Skeletal muscle satellite cell (primary cell): Measurements from ENCODE around the gene RPL13A.
"Not testable (repeated sequence)": the region's sequence is repeated elsewhere in the genome, so short reads cannot be mapped to it uniquely, and the experiment has no call there.

Experiments
- H3K27me3 ChIP-seq: 2 replicates; pipeline ENCODE4 v1.7.0; 2013; ENCODE audit warnings: low read length; ENCODE audit not compliant: control insufficient read depth, insufficient read depth
- H3K36me3 ChIP-seq: 2 replicates; pipeline ENCODE4 v1.7.0; 2013; ENCODE audit warnings: mild to moderate bottlenecking, control low read depth, low read length; ENCODE audit not compliant: insufficient read depth
- H3K4me1 ChIP-seq: 2 replicates; pipeline ENCODE4 v1.7.0; 2013; ENCODE audit warnings: low read length; ENCODE audit not compliant: control insufficient read depth, insufficient read depth
- H3K4me2 ChIP-seq: 2 replicates; pipeline ENCODE4 v1.7.0; 2013; ENCODE audit warnings: mild to moderate bottlenecking, low read length
- H3K4me3 ChIP-seq: 2 replicates; pipeline ENCODE4 v1.7.0; 2013; ENCODE audit warnings: low read length
- H3K9ac ChIP-seq: 2 replicates; pipeline ENCODE4 v1.7.0; 2013; ENCODE audit warnings: mild to moderate bottlenecking, low read depth, low read length, moderate library complexity
- H3K9me3 ChIP-seq: replicated peaks from 2 replicates; pipeline ENCODE4 v1.7.0; 2013; ENCODE audit warnings: mild to moderate bottlenecking, control low read depth, low read length

The RPL13A gene

DNA sequence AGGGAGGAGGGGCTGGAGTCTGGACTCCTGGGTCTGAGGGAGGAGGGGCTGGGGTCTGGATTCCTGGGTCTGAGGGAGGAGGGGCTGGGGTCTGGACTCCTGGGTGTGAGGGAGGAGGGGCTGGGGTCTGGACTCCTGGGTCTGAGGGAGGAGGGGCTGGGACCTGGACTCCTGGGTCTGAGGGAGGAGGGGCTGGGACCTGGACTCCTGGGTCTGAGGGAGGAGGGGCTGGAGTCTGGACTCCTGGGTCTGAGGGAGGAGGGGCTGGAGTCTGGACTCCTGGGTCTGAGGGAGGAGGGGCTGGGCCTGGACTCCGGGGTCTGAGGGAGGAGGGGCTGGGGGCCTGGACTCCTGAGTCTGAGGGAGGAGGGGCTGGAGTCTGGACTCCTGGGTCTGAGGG, 26.3 kb upstream of the RPL13A start:
- not testable (repeated sequence) for H3K4me2 ChIP-seq, H3K27me3 ChIP-seq, H3K9me3 ChIP-seq, H3K9ac ChIP-seq, H3K4me1 ChIP-seq, H3K4me3 ChIP-seq
- peaks cover 11% of the 10 kb centered on the region for H3K36me3 ChIP-seq

DNA sequence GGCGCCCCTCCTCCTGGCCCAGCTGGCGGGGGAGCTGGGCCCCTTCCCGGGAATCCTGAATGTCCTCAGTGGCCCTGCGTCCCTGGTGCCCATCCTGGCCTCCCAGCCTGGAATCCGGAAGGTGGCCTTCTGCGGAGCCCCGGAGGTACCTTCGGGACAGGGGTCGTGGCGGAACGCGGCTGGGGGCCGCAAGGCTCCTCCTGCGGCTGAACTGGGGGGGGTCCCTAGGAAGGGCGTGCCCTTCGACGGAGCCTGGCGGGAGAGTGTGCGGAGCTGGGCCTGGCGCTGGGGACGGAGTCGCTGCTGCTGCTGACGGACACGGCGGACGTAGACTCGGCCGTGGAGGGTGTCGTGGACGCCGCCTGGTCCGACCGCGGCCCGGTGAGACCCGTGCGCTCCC, 25.8 kb upstream of the RPL13A start:
- H3K9ac ChIP-seq, result no peak overlapping the region

GRCh38 chr19:49462492-49462891, 24.9 kb upstream of the RPL13A start:
- Histone ChIP-seq H3K4me3 (no peak overlapping the region), H3K27me3 (no peaks in the 10 kb centered on the region), H3K4me1 (peaks cover 3% of the 10 kb centered on the region), H3K9ac (no peak overlapping the region), H3K36me3 (peaks cover 11% of the 10 kb centered on the region), H3K4me2 (no peak overlapping the region), H3K9me3 (no peaks in the 10 kb centered on the region)

More for the DNA sequence above, 25.8 kb upstream of the RPL13A start:
- Histone ChIP-seq H3K27me3 (no peaks in the 10 kb centered on the region), H3K36me3 (peaks cover 11% of the 10 kb centered on the region), H3K9me3 (no peaks in the 10 kb centered on the region), H3K4me1 (peaks cover 3% of the 10 kb centered on the region), H3K4me3 (no peak overlapping the region), H3K4me2 (no peak overlapping the region)

GRCh38 chr19:49463960-49464740, 23.3 kb upstream of the RPL13A start:
- Histone ChIP-seq H3K9ac (no peak overlapping the region), H3K4me1 (no peaks in the 10 kb centered on the region), H3K27me3 (no peaks in the 10 kb centered on the region), H3K9me3 (no peaks in the 10 kb centered on the region), H3K4me3 (no peak overlapping the region), H3K4me2 (no peak overlapping the region), H3K36me3 (peaks cover 11% of the 10 kb centered on the region)

DNA sequence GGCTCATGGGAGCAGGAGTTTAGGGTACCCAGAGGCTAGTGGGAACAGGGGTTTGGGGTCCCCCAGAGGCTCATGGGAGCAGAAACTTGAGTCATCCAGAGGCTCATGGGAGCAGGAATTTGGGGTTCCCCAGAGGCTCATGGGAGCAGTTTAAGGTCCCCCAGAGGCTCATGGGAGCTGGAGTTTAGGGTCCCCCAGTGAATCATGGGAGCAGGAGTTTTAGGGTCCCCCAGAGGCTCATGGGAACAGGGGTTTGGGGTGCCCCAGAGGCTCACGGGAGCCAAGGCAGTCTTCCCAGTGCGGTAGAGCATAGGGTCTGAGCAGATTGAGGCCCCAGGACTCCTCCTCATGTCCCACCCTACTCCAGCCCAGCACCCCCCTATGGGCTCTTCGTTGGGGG, 22.0 kb upstream of the RPL13A start:
- no peaks in the 10 kb centered on the region for H3K27me3 ChIP-seq
- no peaks in the 10 kb centered on the region for H3K9me3 ChIP-seq
- no peak overlapping the region for H3K4me3 ChIP-seq
- peaks cover 5% of the 10 kb centered on the region for H3K36me3 ChIP-seq
- no peaks in the 10 kb centered on the region for H3K4me1 ChIP-seq
- H3K4me2 ChIP-seq, result no peak overlapping the region
- H3K9ac ChIP-seq, result no peak overlapping the region

DNA sequence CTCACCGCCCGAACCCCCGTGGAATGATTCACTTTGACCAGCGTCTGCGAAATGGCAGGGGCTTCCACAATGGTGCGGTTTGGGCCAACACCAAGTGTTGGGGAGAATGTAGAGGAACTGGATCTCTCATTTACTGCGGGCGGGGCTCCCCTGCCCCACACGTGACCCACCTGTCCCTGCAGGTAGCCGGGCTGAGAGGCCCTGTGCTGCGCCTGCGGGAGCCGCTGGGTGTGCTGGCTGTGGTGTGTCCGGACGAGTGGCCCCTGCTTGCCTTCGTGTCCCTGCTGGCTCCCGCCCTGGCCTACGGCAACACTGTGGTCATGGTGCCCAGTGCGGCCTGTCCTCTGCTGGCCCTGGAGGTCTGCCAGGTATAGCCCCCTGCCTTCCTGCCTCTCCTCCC, 19.2 kb upstream of the RPL13A start:
- Histone ChIP-seq H3K9ac (no peak overlapping the region), H3K27me3 (no peaks in the 10 kb centered on the region), H3K4me1 (no peaks in the 10 kb centered on the region), H3K36me3 (peaks cover 5% of the 10 kb centered on the region), H3K4me2 (no peak overlapping the region), H3K4me3 (no peak overlapping the region), H3K9me3 (no peaks in the 10 kb centered on the region)

GRCh38 chr19:49468746-49469447, 18.5 kb upstream of the RPL13A start:
- H3K4me3 ChIP-seq, result no peak overlapping the region
- no peak overlapping the region for H3K9ac ChIP-seq
- no peak overlapping the region for H3K4me2 ChIP-seq
- peaks cover 4% of the 10 kb centered on the region for H3K4me1 ChIP-seq
- no peaks in the 10 kb centered on the region for H3K27me3 ChIP-seq
- no peaks in the 10 kb centered on the region for H3K9me3 ChIP-seq
- peaks cover 5% of the 10 kb centered on the region for H3K36me3 ChIP-seq

GRCh38 chr19:49469828-49470614, 17.4 kb upstream of the RPL13A start:
- Histone ChIP-seq H3K36me3 (no peaks in the 10 kb centered on the region), H3K4me1 (peaks cover 4% of the 10 kb centered on the region), H3K4me3 (no peak overlapping the region), H3K4me2 (no peak overlapping the region), H3K27me3 (no peaks in the 10 kb centered on the region), H3K9me3 (no peaks in the 10 kb centered on the region), H3K9ac (no peak overlapping the region)

- no peak overlapping the region for H3K9ac ChIP-seq
- peaks cover 4% of the 10 kb centered on the region for H3K4me1 ChIP-seq
- H3K27me3 ChIP-seq, result no peaks in the 10 kb centered on the region
- no peak overlapping the region for H3K4me2 ChIP-seq
- H3K9me3 ChIP-seq, result no peaks in the 10 kb centered on the region
- no peak overlapping the region for H3K4me3 ChIP-seq
- no peaks in the 10 kb centered on the region for H3K36me3 ChIP-seq
Observed at GRCh38 chr19:49470615-49470978, 16.8 kb upstream of the RPL13A start.

DNA sequence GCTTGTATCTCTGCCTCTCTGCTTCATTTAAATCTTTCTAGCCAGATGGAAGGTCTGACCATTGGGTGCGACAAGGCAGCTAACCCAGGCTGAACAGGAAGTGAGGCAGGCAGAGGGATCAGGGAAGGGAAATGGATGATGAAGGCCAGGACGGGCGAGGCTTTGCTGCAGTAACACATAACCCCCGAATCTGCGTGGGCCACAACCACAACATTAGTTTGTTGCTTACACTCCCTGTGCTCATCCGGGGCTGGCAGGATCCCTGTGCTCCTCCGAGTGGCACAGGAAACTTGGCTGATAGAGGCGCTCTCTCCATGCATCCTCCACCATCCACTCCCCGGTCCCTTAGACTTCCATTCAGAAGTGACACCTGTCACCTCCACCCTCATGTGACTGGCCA, 14.5 kb upstream of the RPL13A start:
- no peaks in the 10 kb centered on the region for H3K27me3 ChIP-seq
- H3K4me1 ChIP-seq, result peaks cover 4% of the 10 kb centered on the region
- H3K36me3 ChIP-seq, result no peaks in the 10 kb centered on the region
- no peaks in the 10 kb centered on the region for H3K9me3 ChIP-seq
- H3K9ac ChIP-seq, result no peak overlapping the region
- no peak overlapping the region for H3K4me3 ChIP-seq
- H3K4me2 ChIP-seq, result no peak overlapping the region

GRCh38 chr19:49473501-49473867, 13.9 kb upstream of the RPL13A start:
- peak overlapping the region; percentile 77 for H3K9ac ChIP-seq
- peak overlapping the region; percentile 93 for H3K4me2 ChIP-seq
- H3K27me3 ChIP-seq, H3K9me3 ChIP-seq, H3K4me1 ChIP-seq, H3K36me3 ChIP-seq: not testable (repeated sequence)
- peak overlapping the region; percentile 65 for H3K4me3 ChIP-seq
